ENCODE results near the gene SH3GL2. TPM values are rescaled to one million over a fixed set of nuclear protein-coding genes. Genes with fewer than 3 reads are reported as not detected.

Gene SH3GL2
- total RNA-seq, 1 donor from 2014 or later, result 0.51 TPM

GRCh38 chr9:17551023-17551422, 27.8 kb upstream of the SH3GL2 start:
- Mint-ChIP-seq H3K27ac (no peak overlapping the region), H3K36me3 (no peaks in the 10 kb centered on the region), H3K4me1 (no peaks in the 10 kb centered on the region), H3K9me3 (peaks cover 28% of the 10 kb centered on the region), H3K4me3 (no peak overlapping the region), H3K27me3 (ENCODE audit: low read depth) (no peaks in the 10 kb centered on the region)
- TF ChIP-seq CTCF (IDR thresholded peaks at IDR 0.05; ENCODE audit: unreplicated experiment), result no peak
- no peak for DNase-seq (ENCODE audit: low spot score in 2 of 2, unreplicated experiment in 2 of 2)

DNA sequence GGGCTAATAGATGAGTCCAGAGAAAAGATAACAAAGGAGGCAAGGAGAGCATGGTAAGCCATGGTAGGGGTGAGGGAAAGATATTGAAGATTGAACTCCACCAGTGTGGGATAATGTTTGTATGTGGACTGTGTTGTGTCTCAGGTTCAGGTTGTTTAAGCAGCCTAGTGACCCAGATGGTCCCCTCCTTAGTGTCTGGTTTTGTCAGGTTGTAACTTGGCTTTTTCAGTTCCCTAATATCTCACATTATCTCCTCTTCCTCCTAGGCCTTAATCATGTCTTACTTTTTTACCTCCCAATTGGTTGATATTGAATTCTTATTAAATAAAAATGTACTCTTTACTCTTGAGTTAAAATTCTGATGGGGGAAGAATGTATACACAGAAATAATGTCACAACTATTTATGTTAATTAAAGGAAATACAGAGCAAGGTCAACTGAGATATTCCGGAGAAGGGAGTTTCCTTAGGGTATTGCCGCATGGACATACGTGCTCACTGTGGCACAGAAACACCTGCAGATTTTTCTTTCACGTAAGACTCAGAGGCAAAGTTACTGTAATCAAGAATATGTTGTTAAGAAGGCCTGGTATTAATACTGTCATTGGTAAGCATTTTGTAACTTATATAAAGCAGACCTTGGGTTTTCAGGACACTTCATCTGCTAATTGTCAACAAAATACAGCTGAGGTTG, 23.4 kb upstream of the SH3GL2 start:
- no peak for DNase-seq (ENCODE audit: low spot score in 2 of 2, unreplicated experiment in 2 of 2)
- Mint-ChIP-seq H3K4me3 (no peak overlapping the region), H3K9me3 (no peaks in the 10 kb centered on the region), H3K36me3 (no peaks in the 10 kb centered on the region), H3K4me1 (peaks cover 12% of the 10 kb centered on the region), H3K27me3 (ENCODE audit: low read depth) (peaks cover 3% of the 10 kb centered on the region), H3K27ac (no peak overlapping the region)
- no peak for TF ChIP-seq CTCF (IDR thresholded peaks at IDR 0.05; ENCODE audit: unreplicated experiment)

GRCh38 chr9:17556255-17556654, 22.6 kb upstream of the SH3GL2 start:
- DNase-seq (ENCODE audit: low spot score in 2 of 2, unreplicated experiment in 2 of 2), result no peak
- Mint-ChIP-seq H3K4me1 (peaks cover 12% of the 10 kb centered on the region), H3K4me3 (no peak overlapping the region), H3K27ac (no peak overlapping the region), H3K9me3 (no peaks in the 10 kb centered on the region), H3K27me3 (ENCODE audit: low read depth) (peaks cover 4% of the 10 kb centered on the region), H3K36me3 (no peaks in the 10 kb centered on the region)
- TF ChIP-seq CTCF (IDR thresholded peaks at IDR 0.05; ENCODE audit: unreplicated experiment), result no peak

DNA sequence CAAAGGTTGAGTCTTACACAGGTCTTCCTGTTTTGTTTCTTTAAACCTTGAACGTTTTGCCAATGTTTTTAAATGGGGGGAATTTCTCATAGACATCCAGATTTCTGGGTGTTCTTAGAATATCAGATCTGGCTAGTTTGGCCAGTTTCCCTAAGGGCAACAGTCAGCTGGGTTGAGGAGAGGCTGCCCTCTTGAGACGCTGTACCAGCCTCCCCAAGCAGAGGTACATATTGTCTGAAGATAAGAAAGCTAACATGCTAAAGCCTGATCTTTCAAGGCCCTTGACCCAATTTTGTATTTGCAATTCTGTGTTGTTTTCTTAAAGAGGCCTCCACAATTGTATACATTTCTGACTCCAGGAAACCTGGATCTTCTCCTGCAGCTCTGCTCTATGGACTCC, 21.9 kb upstream of the SH3GL2 start:
- Mint-ChIP-seq H3K27me3 (ENCODE audit: low read depth) (peaks cover 5% of the 10 kb centered on the region), H3K4me3 (no peak overlapping the region)

GRCh38 chr9:17571825-17572224, 7.0 kb upstream of the SH3GL2 start:
- peaks cover 6% of the 10 kb centered on the region for H3K4me1 Mint-ChIP-seq
- H3K36me3 Mint-ChIP-seq, result no peaks in the 10 kb centered on the region
- no peak overlapping the region for H3K4me3 Mint-ChIP-seq
- H3K9me3 Mint-ChIP-seq, result peaks cover 3% of the 10 kb centered on the region
- no peak for DNase-seq (ENCODE audit: low spot score in 2 of 2, unreplicated experiment in 2 of 2)
- no peak overlapping the region for H3K27ac Mint-ChIP-seq
- no peak for TF ChIP-seq CTCF (IDR thresholded peaks at IDR 0.05; ENCODE audit: unreplicated experiment)
- peaks cover 51% of the 10 kb centered on the region for H3K27me3 Mint-ChIP-seq (ENCODE audit: low read depth)

More for the DNA sequence above, 21.9 kb upstream of the SH3GL2 start:
- Mint-ChIP-seq H3K9me3 (peaks cover under 1% of the 10 kb centered on the region), H3K36me3 (no peaks in the 10 kb centered on the region), H3K4me1 (peaks cover 12% of the 10 kb centered on the region), H3K27ac (no peak overlapping the region)
- TF ChIP-seq CTCF (IDR thresholded peaks at IDR 0.05; ENCODE audit: unreplicated experiment), result no peak
- DNase-seq (ENCODE audit: low spot score in 2 of 2, unreplicated experiment in 2 of 2), result no peak

Data from mesothelial cell of epicardium (in vitro differentiated cells).